RCC 7860 (cell line): Measurements from ENCODE around the gene PRPS1.
A peak's percentile ranks its signal among the peaks of the same experiment; 100 is the strongest.
"Not testable (repeated sequence)": the region's sequence is repeated elsewhere in the genome, so short reads cannot be mapped to it uniquely, and the experiment has no call there.

Source experiments
- DNase-seq: peaks from one replicate; pipeline ENCODE4 v3.0.0-alpha.2; 2015; ENCODE audit warnings: low spot score
- FAIRE-seq: peaks from 2 replicates; lab custom pipeline; 2012; peaks lifted over from hg19 to GRCh38; lab: Jason Lieb, UNC

PRPS1 gene

DNA sequence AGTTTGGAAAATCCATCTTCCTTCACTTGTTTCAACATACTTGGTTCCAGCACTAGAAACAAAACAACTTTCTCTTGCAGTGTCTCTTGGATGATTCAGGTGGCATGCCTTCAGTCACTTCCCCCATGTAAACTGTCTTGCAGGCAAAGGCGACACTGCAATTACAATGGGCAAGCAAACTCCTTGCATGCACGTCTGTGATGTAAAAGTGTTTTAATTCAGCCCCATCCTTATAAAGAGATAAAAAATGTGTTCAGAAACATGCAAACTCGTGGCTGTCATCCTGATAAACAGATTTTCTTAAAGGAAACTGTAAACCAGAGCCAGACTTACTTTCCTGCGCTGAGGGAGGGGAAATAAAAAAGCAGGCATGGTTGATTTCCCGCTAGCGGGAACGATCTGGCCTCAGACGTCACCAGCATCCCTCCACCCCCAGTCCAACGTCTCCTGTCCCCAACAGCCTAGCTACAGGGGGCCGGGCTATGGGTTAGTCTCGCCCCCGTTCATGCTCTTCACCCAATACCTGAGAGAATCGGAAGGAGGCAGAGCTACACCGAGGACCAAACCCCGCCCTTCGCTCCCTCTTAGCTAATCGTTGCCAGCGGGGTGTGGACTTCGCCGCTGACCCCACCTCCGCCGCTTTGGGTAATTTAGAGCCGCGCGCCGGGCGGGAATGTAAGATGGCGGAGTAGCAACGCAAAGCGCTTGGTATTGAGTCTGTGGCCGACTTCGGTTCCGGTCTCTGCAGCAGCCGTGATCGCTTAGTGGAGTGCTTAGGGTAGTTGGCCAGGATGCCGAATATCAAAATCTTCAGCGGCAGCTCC, at the start of gene PRPS1:
Gene PRPS1, plus strand, starts transcription at position 673 of the 824 bp plus-strand sequence. Its CDS starts 119 bp downstream, at position 792.
- DNase-seq: peak; percentile 92
- FAIRE-seq: peak; percentile 96

DNA sequence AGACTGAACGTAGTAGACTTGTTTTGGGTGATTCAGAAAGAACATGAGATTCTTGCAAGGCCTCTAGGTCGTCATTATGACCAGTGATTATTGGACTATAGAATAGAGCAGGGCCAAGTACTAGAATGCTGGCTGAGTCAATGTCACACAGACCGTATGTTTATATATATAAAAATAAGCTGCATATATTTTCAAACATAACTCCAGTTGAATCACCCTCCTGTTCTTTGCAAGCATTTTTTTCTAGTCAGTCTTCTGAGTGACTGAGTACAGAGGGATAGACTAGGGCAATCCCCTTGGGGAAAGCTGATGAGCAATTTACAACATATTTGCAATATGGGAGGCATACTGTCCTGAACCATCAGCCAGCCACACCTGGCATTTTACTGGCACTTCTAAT, 48.4 kb upstream of the PRPS1 start:
- FAIRE-seq (no peak), DNase-seq (no peak)

DNA sequence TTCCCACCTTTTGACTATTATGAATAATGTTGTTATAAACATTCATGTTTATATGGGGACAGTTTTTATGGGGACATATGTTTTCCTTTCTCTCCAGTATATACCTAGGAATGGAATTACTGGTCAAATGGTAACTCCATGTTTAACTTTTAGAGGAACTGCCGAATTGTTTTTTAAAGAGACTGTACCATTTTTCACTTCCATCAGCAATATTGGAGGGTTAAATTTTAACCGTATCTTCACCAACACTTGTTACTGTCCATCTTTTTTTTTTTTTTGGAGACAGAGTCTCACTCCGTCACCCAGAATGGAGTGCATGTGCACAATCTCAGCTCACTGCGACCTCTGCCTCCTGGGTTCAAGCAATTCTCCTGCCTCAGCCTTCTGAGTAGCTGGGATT, 46.4 kb upstream of the PRPS1 start:
- DNase-seq (no peak), FAIRE-seq (no peak)

DNA sequence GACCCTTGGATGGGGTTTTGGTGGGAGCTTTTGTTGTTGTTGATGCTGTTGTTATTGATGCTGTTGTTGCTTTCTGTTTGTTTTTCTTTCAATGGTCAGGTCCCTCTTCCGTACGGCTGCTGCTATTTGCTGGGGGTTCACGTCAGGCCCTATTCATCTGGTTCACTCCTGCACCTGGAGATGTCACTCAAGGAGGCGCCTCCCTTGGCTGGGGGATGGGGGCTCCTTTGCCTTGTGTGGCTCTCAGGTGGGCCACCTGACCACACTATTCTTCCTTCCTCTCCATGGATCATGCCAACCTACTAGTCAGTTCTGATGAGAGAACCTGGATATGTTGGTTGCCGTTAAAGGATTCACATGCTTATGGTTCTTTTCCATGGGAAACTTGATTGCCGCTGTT, 39.1 kb upstream of the PRPS1 start:
- FAIRE-seq: no peak

DNA sequence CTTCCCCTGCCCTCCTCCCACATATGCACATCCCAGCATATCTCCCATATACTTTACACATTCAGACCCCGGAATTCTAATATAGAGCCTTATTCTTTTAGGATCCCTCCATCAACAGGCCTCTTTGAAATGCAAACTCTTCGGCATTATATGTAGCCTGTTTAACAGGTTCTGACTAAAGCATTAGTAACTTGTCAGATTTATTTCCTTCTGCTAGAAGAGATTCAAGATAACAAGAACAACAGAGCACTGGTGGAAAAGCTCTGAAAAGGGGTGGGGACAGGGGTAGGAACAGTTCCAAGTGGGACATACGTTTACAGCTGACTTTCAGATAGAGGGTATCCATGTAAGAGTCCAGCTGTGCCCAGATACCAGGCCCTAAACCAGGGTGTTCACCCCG, 31.7 kb upstream of the PRPS1 start:
- no peak for FAIRE-seq
- DNase-seq: no peak

More for the DNA sequence above, 39.1 kb upstream of the PRPS1 start:
- no peak for DNase-seq

DNA sequence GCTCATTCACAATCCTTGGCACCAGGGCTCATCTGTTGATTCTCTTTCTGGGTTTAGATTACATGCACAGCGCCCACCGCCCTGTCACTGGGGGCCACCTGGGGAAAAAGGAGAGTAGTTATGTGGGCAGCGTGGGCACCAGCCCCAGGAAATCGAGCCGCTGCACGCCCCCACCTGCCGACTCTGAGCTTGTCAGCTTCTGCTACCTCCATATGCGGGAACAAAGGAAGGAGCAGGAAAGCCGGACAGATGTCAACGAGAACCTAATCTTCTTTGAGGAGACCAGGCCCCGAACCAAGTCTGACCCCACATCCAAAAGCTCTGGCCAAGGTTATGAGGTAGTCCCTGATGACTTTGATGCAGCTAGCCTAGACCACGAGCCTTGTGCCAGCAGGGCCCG, 31.0 kb upstream of the PRPS1 start:
- FAIRE-seq: no peak
- no peak for DNase-seq

DNA sequence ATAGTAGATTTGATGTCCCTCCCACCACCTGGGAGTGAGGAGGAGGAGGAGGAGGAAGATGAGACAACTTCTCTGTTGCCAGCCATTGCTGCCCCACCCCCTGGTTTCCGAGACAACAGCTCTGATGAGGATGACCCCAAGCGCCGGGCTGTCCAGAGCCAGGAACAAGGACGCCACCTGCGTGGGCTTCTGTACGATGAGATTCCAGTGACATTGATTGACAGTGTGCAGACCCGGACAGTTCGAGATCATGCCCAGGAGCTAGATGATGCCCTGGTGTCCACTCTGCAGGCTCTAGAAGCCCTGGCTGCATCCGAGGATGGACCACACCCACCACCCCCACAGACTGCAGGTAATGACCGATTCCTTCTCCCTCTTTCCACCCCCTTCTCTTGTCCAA, 30.5 kb upstream of the PRPS1 start:
- DNase-seq: no peak
- no peak for FAIRE-seq

DNA sequence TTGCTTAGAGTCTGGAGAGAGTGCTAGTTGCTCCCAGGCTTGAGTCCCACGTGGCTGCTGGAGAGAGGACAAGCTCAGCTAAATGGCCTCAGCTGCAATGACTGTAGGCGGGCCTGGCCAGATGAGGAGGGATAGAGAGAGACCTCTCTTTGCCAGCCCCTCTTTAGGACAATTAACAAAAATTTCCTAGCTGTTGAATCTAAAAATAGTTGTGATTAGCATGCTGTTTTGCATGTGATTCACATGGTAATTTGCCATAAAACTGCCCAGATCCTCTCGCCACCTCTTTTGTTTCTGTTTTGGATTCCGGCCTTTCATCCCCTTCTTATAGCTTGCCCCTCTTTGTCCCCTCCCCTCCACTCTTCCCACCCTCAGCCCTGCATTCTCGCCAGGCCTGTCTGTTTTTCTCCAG, 28.9 kb upstream of the PRPS1 start:
- FAIRE-seq: no peak
- no peak for DNase-seq

DNA sequence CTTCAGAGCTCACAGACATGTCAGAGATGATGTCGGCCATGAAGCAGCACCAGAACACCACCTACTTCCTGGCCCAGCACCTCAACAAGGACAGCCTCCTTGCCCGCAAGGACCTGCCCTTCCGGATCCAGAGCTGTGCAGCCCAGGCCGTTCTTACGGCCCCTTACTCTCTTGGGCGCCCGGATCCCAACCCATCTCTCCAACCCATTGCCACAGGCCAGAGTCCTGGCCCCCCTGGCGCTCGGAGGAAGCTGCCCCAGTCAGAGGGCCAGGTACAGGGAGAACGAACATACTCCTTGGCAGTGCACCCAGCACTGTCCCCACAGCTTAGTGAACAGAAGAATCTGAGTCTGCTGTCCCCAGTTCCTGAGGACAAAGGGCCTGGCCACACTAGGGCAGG, 27.9 kb upstream of the PRPS1 start:
- FAIRE-seq (no peak), DNase-seq (no peak)

DNA sequence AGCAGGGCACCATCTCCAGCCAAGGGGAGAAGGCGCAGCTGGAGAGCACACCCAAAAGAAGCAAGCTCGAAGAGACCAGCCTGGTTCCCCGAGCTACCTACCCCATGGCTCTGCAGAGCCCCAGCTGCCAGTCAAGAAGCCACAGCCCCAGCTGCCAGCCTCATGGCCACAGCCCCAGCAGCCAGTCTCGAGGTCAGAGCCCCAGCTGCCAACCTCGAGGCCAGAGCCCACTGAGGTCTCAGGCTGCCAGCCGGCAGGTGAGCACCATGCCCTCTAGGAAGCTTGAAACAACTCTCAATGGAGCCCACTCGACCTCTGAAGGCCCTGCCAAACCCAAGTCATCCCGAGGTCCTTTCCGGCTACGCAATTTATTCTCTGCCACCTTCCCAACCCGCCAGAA, 27.0 kb upstream of the PRPS1 start:
- DNase-seq: no peak
- FAIRE-seq: no peak

DNA sequence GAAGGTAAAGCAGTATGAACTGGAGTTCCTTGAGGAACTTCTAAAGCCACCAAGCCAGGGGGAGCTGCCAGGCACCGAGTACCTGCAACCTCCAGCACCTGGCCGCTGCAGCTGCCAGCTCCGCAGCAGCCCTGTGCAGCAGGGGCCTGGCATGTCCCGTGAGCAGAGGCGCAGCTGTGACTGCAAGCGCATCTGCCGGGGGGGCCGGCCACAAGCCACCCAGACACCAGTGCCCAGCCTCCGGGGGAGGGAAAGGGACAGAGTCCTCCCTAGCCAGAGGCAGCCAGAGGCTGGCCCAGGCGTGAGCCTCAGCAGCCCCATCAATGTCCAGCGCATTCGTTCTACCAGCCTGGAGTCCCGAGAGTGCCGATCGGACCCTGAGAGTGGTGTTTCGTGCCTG, 26.6 kb upstream of the PRPS1 start:
- FAIRE-seq: no peak

DNA sequence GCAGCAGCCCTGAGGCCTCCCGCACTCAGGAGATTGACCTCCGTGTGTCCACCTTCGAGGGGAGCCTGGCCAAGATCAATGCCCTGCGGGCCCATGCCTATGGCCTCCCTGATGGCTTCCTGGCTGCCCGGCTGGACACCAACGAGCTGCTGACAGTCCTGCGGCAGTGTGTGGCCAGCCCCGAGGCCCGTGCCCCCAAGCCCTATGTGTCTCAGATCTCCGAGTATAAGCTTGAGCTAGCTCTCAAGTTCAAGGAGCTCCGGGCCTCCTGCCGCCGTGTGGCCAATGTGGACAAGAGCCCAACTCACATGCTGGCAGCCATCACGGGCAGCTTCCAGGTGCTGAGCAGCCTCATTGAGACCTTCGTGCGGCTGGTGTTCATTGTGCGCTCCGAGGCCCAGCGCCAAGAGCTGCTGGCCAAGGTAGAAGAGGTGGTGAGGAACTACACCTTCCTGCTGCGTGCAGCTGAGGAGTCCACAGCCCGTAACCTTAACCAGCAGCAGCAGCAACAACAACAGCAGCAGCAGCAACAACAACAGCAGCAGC, 25.5 kb upstream of the PRPS1 start:
- FAIRE-seq: no peak
- no peak for DNase-seq

More for the DNA sequence above, 26.6 kb upstream of the PRPS1 start:
- no peak for DNase-seq

DNA sequence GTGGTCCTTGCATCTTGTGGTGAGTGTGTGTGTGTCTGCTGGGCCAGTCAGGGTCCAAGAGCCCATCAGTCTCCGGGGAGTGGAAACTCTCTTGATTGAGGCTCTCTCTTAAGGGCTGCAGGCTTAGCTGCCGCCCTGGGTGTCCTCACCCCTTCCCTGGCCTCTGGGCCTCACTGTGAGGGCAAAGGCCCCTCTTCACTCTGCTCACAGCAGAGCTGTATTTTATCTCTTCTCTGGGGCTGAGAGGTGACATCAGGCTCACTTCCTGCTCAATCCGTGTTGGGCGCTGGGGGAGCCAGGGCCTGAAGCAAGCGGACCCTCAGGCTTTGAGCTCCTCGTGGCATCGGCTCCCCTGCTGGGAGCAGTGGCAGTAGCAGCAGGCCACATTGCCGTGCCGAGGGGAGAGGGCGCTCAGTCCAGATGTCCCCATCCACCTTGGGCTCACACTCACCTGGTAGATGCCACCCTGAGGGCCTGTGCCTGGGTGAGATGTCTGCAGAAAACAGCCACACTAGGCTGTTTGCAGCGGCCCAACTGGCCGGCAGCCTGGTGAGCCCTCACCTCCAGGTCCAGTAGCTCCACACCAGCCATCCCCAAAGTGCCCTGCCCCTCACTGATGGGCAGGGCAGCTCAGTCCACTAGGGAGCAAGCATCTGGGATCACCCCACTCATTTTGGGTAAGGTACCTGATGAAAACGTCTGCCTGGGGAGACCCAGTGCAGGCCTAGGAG, 24.7 kb upstream of the PRPS1 start:
- DNase-seq: no peak
- no peak for FAIRE-seq

DNA sequence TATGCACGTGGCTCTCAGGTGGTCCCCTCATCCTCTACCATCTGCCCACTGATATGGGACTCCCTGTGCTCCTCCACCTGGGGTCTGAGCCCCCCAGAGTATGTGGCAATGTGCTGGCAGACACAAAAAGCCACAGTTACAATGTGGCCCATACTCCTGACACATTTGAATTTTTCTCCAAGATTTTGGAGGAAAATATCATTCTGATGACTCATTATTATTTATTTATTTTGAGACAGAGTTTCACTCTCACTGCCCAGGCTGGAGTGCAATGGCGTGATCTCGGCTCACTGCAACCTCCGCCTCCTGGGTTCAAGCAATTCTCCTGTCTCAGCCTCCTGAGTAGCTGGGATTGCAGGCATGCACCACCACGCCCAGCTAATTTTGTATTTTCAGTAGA, 19.2 kb upstream of the PRPS1 start:
- not testable (repeated sequence) for DNase-seq, FAIRE-seq

DNA sequence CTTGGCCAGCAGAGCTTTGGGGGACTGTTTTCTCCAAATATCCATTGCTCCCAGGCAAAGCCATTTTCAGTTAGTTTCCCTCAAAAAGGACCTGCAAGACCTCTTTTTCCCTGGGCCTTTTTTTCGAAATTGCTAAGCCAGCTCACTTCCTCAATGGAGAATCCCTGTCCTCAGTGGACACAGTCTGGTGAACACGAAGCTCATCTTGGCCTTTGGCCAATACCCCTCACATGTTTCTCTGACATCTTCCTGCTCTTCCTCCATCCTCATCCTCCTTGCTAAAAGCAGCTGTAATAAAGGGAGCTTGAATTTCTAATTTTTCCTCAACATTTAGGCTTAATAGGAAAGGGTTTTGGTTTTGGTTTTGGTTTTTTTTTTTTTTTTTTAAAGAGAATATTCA, 17.6 kb upstream of the PRPS1 start:
- DNase-seq (peak; percentile 65), FAIRE-seq (peak; percentile 83)

DNA sequence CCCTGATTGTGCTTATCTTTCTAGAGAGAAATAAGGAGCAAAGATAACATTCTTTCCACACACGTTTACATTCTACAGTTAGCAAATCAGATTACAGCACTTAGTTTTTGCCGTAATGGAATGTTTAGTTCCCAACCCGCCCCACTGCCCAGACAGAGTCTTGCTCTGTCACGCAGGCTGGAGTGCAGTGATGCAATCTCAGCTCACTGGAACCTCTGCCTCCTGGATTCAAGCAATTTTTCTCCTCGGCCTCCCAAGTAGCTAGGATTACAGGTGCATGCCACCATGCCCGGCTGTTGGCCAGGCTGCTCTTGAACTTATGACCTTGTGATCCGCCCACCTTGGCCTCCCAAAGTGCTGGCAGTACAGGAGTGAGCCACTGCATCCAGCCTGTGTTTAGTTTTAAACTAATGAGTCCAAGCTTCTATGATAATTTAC, 8.4 kb upstream of the PRPS1 start:
- FAIRE-seq (no peak), DNase-seq (no peak)

DNA sequence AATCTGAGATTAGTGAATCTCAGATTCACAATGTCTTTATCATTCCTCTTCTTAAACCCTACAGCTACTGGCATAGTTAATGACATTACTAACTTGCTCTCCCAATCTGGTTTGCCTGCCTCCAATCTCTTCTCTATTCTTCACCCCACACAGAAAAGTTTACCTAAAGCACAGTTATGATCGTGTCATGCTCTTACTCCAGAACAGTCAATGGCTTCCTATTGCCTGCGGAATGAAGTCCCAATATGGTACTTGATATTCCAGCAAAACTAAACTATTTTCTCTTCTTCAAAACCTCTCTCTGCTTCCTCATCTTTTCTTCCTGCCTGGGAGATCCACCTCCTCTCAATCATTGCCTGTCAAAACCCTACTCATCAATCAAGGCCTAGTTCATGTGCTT, 3.4 kb upstream of the PRPS1 start:
- no peak for FAIRE-seq

DNA sequence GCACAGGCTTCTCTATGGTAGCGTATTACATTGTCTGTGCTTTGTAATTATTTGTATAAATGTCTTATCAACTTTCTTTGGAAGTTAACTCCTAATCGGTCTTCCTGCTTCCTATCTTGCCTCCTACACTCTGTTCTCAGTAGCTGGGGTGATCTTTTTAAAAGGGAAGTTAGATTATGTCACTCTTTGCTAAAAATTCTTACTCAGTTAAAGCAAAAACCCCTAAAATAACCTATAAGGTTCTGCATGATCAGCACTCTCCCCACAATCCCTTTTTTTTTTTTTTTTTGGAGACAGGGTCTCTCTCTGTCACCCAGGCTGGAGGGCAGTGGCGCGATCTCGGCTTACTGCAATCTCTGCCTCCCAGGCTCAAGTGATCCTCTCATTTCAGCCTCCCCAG, 2.6 kb upstream of the PRPS1 start:
- no peak for DNase-seq
- FAIRE-seq: no peak

More for the DNA sequence above, 3.4 kb upstream of the PRPS1 start:
- DNase-seq: no peak

DNA sequence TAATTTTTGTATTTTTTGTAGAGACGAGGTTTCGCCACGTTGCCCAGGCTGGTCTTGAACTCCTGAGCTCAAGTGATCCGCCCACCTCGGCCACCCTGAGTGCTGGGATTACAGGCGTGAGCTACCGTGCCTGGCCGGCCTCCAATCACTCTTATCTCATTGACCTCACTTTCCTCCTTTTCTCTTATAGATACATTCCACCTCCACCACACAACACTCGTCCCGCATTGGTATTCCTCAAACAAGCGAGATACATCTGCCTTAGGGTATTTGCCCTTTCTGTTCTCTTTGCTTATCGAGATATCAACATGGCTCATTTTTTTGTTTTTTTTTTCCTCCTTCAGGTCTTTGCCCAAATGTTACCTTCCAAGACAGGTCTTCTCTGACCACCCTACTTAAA, 1.8 kb upstream of the PRPS1 start:
- FAIRE-seq (no peak), DNase-seq (no peak)

DNA sequence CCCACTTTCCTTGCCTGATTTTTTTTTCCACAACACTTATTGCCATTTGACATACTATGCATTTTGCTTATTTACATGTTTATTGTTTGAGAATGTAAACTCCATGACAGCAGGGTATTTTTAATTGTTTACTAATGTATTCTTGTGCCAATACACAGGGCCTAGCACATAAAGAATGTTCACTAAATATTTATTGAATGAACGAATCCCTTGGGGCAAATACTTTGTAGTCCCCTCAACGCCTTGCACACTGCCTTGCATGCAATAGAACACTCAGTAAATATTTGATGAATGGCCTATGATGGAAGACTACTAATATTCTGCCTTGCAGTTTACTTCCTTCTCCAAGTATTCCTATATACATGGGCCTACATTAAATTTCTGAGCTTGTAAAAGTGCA, 1.4 kb upstream of the PRPS1 start:
- FAIRE-seq (no peak), DNase-seq (no peak)

DNA sequence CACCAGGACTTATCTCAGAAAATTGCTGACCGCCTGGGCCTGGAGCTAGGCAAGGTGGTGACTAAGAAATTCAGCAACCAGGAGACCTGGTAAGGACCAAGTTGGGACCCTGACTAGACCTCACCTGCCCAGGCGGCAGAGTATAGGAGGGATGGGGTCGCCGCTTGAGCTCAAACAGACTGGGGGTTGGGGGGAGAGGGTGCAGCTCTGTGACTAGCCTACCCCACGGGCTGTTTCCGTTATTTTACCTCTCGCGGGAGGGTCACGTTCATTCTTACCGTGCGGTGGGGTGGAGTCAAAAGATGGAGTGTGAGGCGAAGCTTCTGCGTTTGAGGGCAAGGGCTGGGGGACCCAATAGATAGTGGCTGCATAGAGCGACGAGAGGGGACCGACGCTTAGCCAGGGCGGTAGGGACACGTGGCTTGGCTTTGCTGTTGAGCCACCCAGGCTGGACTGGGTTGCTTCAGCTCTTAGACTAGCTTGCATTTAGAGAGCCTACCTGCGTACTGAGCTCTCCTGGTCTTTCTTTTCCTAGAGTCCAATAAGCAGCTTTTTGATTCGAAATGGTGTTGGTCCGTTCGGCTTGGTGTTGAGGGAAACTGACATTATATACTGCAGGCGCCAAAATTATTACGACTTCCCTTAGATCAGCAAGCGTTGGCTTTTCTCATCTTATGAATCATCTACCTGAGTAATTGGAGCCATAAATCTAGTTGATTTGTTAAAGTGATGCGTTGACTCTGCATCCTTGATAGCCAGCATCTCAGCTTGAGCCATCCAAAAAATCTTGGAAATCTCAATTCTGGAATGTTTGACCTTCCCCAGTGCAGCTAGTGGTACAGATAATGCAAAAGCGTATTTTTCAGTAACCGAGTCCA, 591 bp downstream of the PRPS1 start:
- peak; percentile 20 for DNase-seq
- no peak for FAIRE-seq
